Cardiac atrium fibroblast (primary cell): ENCODE data around the gene ZNF563. TPM values are rescaled to one million over a fixed set of nuclear protein-coding genes. Genes with fewer than 3 reads are reported as not detected.

ENCODE experiments used
- total RNA-seq: library from RNA; depleted of rRNA; stranded (reverse); fragments of >200 nt; gene quantifications from 2 replicates; pipeline ENCODE4 v1.2.3, GENCODE V29; 2015

Gene ZNF563
- 2.0 and 11.7 TPM in 2 replicates for total RNA-seq

GRCh38 chr19:12333162-12334159 is at the start of gene ZNF563:
ZNF563 (minus strand) TSS chr19:12333633; CDS start chr19:12333482, 151 bp downstream.

GRCh38 chr19:12365236-12366162 is 32.1 kb upstream of the ZNF563 start, which contains the start of gene ZNF442:
ZNF442 (minus strand) TSS chr19:12365683; CDS start chr19:12363631, 2,052 bp downstream.

GRCh38 chr19:12294249-12295158 is 38.9 kb downstream of the ZNF563 start, which contains the start of gene ZNF44:
ZNF44 (minus strand) TSS chr19:12294883; CDS start chr19:12294694, 189 bp downstream.

Other genes starting within 250 kb of the ZNF563 start
- gene ZNF20, start 193.3 kb downstream of the ZNF563 start, total RNA-seq: 2.0 and 7.6 TPM in 2 replicates
- gene ZNF625, start 176.9 kb downstream of the ZNF563 start, total RNA-seq: 6.8 and 9.7 TPM in 2 replicates
- 3.7 and 5.4 TPM in 2 replicates for gene ZNF136, start 170.5 kb downstream of the ZNF563 start, total RNA-seq
- 2.9 and 4.7 TPM in 2 replicates for gene ZNF44, start 38.8 kb downstream of the ZNF563 start, total RNA-seq
- 2.3 and 4.9 TPM in 2 replicates for gene ZNF442, start 32.0 kb upstream of the ZNF563 start, total RNA-seq
- 1.1 and 3.2 TPM in 2 replicates for gene ZNF799, start 67.6 kb upstream of the ZNF563 start, total RNA-seq
- gene ZNF443, start 107.4 kb upstream of the ZNF563 start, total RNA-seq: 0.36 and 2.3 TPM in 2 replicates
- 2.5 and 2.6 TPM in 2 replicates for gene ZNF709, start 151.2 kb upstream of the ZNF563 start, total RNA-seq
- 3.1 and 7.0 TPM in 2 replicates for gene ZNF564, start 217.8 kb upstream of the ZNF563 start, total RNA-seq